Hepatocyte (in vitro differentiated cells): ENCODE measurements around the gene NOP10.

Experiments used
- CTCF ChIP-seq: fragments of 200-600 bp; sonication (generic); IDR thresholded peaks from 2 replicates; pipeline ENCODE4 v1.5.1; 2016; ENCODE audit warnings: antibody characterized with exemption, mild to moderate bottlenecking; ENCODE audit not compliant: poor library complexity
- EZH2 ChIP-seq: fragments of 200-600 bp; sonication (generic); IDR thresholded peaks from 2 replicates; pipeline ENCODE4 v1.6.1; 2016; ENCODE audit warnings: antibody characterized with exemption, mild to moderate bottlenecking, borderline replicate concordance

GRCh38 chr15:34373951-34374350, 31.0 kb upstream of the NOP10 start:
- TF ChIP-seq CTCF = no peak
- TF ChIP-seq EZH2 = no peak
